T-helper 2 cell treated with Interferon-gamma antibody and Interleukin-4, amounts not matched to agents 5 μg/mL and 100 μg/mL, for 36 hours (primary cell): ENCODE results near the gene TCHHL1.
A peak's percentile ranks its signal among the peaks of the same experiment; 100 is the strongest.

Source experiments
- DNase-seq: peaks from one replicate; pipeline ENCODE4 v3.0.0; 2021; ENCODE audit warnings: low spot score
- H3K27ac Mint-ChIP-seq: one replicate; pipeline ENCODE4 v1.8.0; 2021; ENCODE audit warnings: mild to moderate bottlenecking, mixed read lengths
- H3K27me3 Mint-ChIP-seq: one replicate; pipeline ENCODE4 v1.8.0; 2021; ENCODE audit warnings: low read depth, mixed read lengths
- H3K36me3 Mint-ChIP-seq: one replicate; pipeline ENCODE4 v1.8.0; 2021; ENCODE audit warnings: low read depth, mixed read lengths
- H3K4me1 Mint-ChIP-seq: one replicate; pipeline ENCODE4 v1.8.0; 2021; ENCODE audit warnings: low read depth, mixed read lengths
- H3K4me3 Mint-ChIP-seq: one replicate; pipeline ENCODE4 v1.8.0; 2022; ENCODE audit warnings: mild to moderate bottlenecking, moderate library complexity, mixed read lengths
- H3K9me3 Mint-ChIP-seq: one replicate; pipeline ENCODE4 v1.8.0; 2021; ENCODE audit warnings: mixed read lengths

TCHHL1 gene

GRCh38 chr1:152089014-152089674 is at the start of gene TCHHL1:
TSS of gene TCHHL1 (minus strand) at chr1:152089064. CDS start at chr1:152088143, 921 bp downstream.
- DNase-seq, result no peak
- H3K27me3 Mint-ChIP-seq, result peaks cover 40% of the 10 kb centered on the region

GRCh38 chr1:152137215-152137614 is 48.4 kb upstream of the TCHHL1 start:
- H3K9me3 Mint-ChIP-seq, result no peaks in the 10 kb centered on the region
- H3K27me3 Mint-ChIP-seq, result peaks cover 58% of the 10 kb centered on the region
- H3K27ac Mint-ChIP-seq, result no peak overlapping the region
- H3K4me3 Mint-ChIP-seq, result no peak overlapping the region
- H3K4me1 Mint-ChIP-seq, result no peaks in the 10 kb centered on the region
- no peaks in the 10 kb centered on the region for H3K36me3 Mint-ChIP-seq
- no peak for DNase-seq

More at GRCh38 chr1:152089014-152089674, at the start of gene TCHHL1:
- Mint-ChIP-seq H3K9me3 (no peaks in the 10 kb centered on the region), H3K27ac (no peak within 1 kb of the TSS), H3K4me3 (no peak within 1 kb of the TSS), H3K4me1 (no peaks in the 10 kb centered on the region), H3K36me3 (no peaks in the 10 kb centered on the region)

DNA sequence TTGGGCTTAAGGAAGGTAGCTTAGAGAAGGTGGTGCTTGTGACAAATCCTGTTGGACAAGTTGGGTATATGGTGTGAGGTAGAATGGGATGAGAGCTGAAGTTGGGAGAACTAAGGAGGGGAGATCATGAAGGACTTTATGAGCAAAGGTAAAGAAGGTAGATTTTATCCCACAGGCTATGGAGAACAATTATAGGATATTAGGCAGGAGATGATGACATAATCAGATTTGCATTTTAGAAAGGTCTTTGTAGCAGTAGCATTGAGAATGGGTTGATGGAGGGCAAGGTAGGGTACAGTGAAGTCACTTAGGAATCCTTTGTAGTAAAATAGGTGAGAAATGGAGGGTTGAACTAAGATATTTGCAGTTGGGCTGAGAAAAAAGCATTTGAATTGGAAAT is 41.3 kb upstream of the TCHHL1 start:
- Mint-ChIP-seq H3K27me3 (peaks cover 71% of the 10 kb centered on the region), H3K4me1 (no peaks in the 10 kb centered on the region), H3K27ac (no peak overlapping the region), H3K36me3 (no peaks in the 10 kb centered on the region), H3K9me3 (no peaks in the 10 kb centered on the region), H3K4me3 (no peak overlapping the region)
- no peak for DNase-seq

DNA sequence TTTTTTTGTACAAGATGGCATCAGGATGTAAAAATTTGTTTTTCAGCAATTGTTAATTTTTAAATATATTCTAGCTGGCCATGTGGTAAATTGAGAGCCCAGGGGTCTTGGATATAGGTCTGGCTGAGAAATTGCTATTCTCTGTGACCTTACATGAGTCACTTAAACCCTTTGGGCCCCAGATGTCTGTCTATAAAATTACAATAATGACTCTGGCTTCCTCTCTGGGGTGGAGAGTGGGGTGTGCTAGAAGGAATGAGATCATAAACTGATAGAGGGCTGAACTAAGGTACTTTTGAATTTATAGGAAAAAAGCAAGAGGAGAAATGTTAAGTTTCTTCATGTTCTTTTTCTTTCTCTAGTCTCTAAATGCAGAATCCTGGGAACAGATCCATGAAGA is 38.8 kb upstream of the TCHHL1 start:
- Mint-ChIP-seq H3K4me3 (no peak overlapping the region), H3K27me3 (peaks cover 59% of the 10 kb centered on the region), H3K9me3 (no peaks in the 10 kb centered on the region), H3K27ac (no peak overlapping the region), H3K36me3 (no peaks in the 10 kb centered on the region), H3K4me1 (no peaks in the 10 kb centered on the region)
- no peak for DNase-seq

- H3K4me3 Mint-ChIP-seq, result no peak overlapping the region
- peaks cover 55% of the 10 kb centered on the region for H3K27me3 Mint-ChIP-seq
- H3K36me3 Mint-ChIP-seq, result no peaks in the 10 kb centered on the region
- DNase-seq, result no peak
- no peaks in the 10 kb centered on the region for H3K9me3 Mint-ChIP-seq
- H3K4me1 Mint-ChIP-seq, result no peaks in the 10 kb centered on the region
- H3K27ac Mint-ChIP-seq, result no peak overlapping the region
Measured at GRCh38 chr1:152125834-152126443, 37.1 kb upstream of the TCHHL1 start.

- no peak for DNase-seq
- Mint-ChIP-seq H3K4me1 (no peaks in the 10 kb centered on the region), H3K9me3 (no peaks in the 10 kb centered on the region), H3K27me3 (peaks cover 50% of the 10 kb centered on the region), H3K36me3 (no peaks in the 10 kb centered on the region), H3K27ac (no peak overlapping the region), H3K4me3 (no peak overlapping the region)
Measured at GRCh38 chr1:152118915-152119314, 30.1 kb upstream of the TCHHL1 start.

GRCh38 chr1:152115344-152115743 is 26.5 kb upstream of the TCHHL1 start, which contains the start of gene TCHH:
TSS of gene TCHH (minus strand) at chr1:152115444. CDS start at chr1:152114080, 1,364 bp downstream.
- Mint-ChIP-seq H3K4me3 (no peak within 1 kb of the TSS), H3K27me3 (peaks cover 36% of the 10 kb centered on the region), H3K27ac (no peak within 1 kb of the TSS), H3K9me3 (no peaks in the 10 kb centered on the region), H3K4me1 (no peaks in the 10 kb centered on the region), H3K36me3 (no peaks in the 10 kb centered on the region)
- no peak for DNase-seq

GRCh38 chr1:152112885-152113432 is 24.1 kb upstream of the TCHHL1 start:
- H3K27ac Mint-ChIP-seq, result no peak overlapping the region
- peaks cover 7% of the 10 kb centered on the region for H3K4me1 Mint-ChIP-seq
- no peak for DNase-seq
- no peaks in the 10 kb centered on the region for H3K9me3 Mint-ChIP-seq
- peaks cover 19% of the 10 kb centered on the region for H3K27me3 Mint-ChIP-seq
- H3K4me3 Mint-ChIP-seq, result no peak overlapping the region
- peaks cover 6% of the 10 kb centered on the region for H3K36me3 Mint-ChIP-seq

GRCh38 chr1:152112101-152112884 is 23.4 kb upstream of the TCHHL1 start:
- no peak overlapping the region for H3K4me3 Mint-ChIP-seq
- DNase-seq, result no peak
- no peaks in the 10 kb centered on the region for H3K9me3 Mint-ChIP-seq
- H3K36me3 Mint-ChIP-seq, result peaks cover 6% of the 10 kb centered on the region
- peaks cover 16% of the 10 kb centered on the region for H3K27me3 Mint-ChIP-seq
- no peak overlapping the region for H3K27ac Mint-ChIP-seq
- peaks cover 7% of the 10 kb centered on the region for H3K4me1 Mint-ChIP-seq

DNA sequence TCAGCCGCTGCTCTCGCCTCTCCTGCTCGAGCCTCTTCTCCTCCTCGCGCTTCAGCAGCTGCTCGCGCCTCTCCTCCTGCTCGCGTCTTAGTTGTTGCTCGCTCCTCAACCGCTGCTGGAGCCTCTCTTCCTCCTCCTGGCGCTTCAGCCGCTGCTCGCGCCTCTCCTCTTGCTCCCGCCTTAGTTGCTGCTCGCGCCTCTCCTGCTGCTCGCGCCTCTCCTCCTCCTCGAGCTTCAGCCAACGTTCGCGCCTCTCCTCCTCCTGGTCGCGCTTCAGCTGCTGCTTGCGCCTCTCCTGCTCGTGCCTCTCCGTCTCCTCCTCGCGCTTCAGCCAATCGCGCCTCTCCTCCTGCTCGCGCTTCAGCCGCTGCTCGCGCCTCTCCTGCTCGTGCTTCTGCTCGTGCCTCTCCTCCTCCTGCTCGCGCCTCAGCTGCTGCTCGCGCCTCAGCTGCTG is 22.7 kb upstream of the TCHHL1 start:
- H3K36me3 Mint-ChIP-seq, result peaks cover 6% of the 10 kb centered on the region
- no peak overlapping the region for H3K27ac Mint-ChIP-seq
- DNase-seq, result no peak
- peaks cover 7% of the 10 kb centered on the region for H3K4me1 Mint-ChIP-seq
- no peaks in the 10 kb centered on the region for H3K9me3 Mint-ChIP-seq
- H3K4me3 Mint-ChIP-seq, result no peak overlapping the region
- peaks cover 9% of the 10 kb centered on the region for H3K27me3 Mint-ChIP-seq

DNA sequence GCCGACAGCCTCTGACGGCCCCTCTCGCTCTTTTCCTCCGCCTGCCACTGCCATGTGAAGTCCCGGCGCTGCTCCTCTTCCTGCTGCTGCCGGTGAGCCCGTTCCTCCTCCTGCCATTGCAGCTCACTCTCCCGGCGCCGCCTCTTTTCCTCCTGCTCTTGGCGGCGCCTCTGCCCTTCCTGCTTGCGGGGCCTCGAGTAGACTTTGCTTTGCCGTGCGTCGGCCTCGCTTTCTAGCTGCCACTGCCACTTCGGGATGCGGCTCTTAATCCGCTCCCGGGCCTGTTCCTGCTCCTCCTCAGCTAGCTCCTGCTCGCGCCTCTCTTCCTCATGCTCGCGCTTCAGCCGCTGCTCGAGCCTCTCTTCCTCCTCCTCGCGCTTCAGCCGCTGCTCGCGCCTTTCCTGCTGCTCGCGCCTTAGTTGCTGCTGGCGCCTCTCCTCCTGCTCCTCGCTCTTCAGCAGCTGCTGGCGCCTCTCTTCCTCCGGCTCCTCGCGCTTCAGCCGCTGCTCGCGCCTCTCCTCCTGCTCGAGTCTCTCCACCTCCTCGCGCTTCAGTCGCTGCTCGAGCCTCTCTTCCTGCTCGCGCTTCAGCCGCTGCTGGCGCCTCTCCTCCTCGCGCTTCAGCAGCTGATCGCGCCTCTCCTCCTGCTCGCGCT is 22.1 kb upstream of the TCHHL1 start:
- Mint-ChIP-seq H3K4me1 (peaks cover 7% of the 10 kb centered on the region), H3K27me3 (peaks cover 3% of the 10 kb centered on the region), H3K36me3 (peaks cover 6% of the 10 kb centered on the region), H3K9me3 (no peaks in the 10 kb centered on the region), H3K4me3 (no peak overlapping the region), H3K27ac (no peak overlapping the region)
- peak; percentile 23 for DNase-seq

GRCh38 chr1:152110365-152110859 is 21.5 kb upstream of the TCHHL1 start:
- Mint-ChIP-seq H3K27ac (no peak overlapping the region), H3K4me3 (no peak overlapping the region), H3K4me1 (peaks cover 7% of the 10 kb centered on the region), H3K27me3 (peaks cover under 1% of the 10 kb centered on the region), H3K9me3 (no peaks in the 10 kb centered on the region), H3K36me3 (peaks cover 6% of the 10 kb centered on the region)
- DNase-seq, result peak; percentile 16

DNA sequence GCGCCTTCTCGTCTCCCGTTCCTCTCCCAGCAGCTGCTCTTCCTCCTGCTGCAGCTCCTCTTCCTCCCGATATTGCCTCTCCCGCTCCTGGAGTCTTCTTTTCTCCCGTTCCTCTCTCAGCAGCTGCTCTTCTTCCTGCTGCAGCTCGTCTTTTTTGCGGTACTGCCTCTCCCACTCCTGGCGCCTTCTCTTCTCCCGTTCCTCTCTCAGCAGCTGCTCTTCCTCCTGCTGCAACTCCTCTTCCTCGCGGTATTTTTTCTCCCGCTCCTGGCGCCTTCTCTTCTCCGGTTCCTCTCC is 21.1 kb upstream of the TCHHL1 start:
- DNase-seq, result no peak
- Mint-ChIP-seq H3K4me1 (peaks cover 7% of the 10 kb centered on the region), H3K9me3 (no peaks in the 10 kb centered on the region), H3K27ac (no peak overlapping the region), H3K4me3 (no peak overlapping the region), H3K27me3 (peaks cover 5% of the 10 kb centered on the region), H3K36me3 (peaks cover 6% of the 10 kb centered on the region)
